Stomach (tissue), 4 donors: ENCODE results near the gene SHMT2.

Source experiments
- CTCF ChIP-seq, 7 experiments: fragments of 450-650 bp in 4 of 7; fragments of 200-600 bp in 3 of 7; sonication (generic) in 3 of 7; IDR thresholded peaks; one replicate each; pipeline ENCODE4 v1.5.1; 2016 to 2019; ENCODE audit warnings: antibody characterized with exemption in 7 of 7, control low read depth in 2 of 7, mild to moderate bottlenecking in 1 of 7
- POLR2A ChIP-seq, 4 donors: fragments of 450-650 bp; IDR thresholded peaks; one replicate each; pipeline ENCODE4 v1.6.1; 2016; ENCODE audit warnings: antibody characterized with exemption in 4 of 4, control low read depth in 2 of 4, mild to moderate bottlenecking in 1 of 4, moderate library complexity in 1 of 4
- POLR2AphosphoS5 ChIP-seq, 3 donors: sonication (generic); formaldehyde crosslinking; IDR thresholded peaks; one replicate each; pipeline ENCODE4 v1.6.1; 2016; ENCODE audit warnings: antibody characterized with exemption in 3 of 3

GRCh38 chr12:57209916-57210315, 19.6 kb upstream of the SHMT2 start:
- TF ChIP-seq CTCF (IDR thresholded peaks at IDR 0.05) (no peak), POLR2A (IDR thresholded peaks at IDR 0.05) (no peak), POLR2AphosphoS5 (IDR thresholded peaks at IDR 0.05) (no peak)
